ENCODE results near the gene CCNYL1.
A peak's percentile ranks its signal among the peaks of the same experiment; 100 is the strongest.
"Not testable (repeated sequence)": the region's sequence is repeated elsewhere in the genome, so short reads cannot be mapped to it uniquely, and the experiment has no call there.

The CCNYL1 gene

DNA sequence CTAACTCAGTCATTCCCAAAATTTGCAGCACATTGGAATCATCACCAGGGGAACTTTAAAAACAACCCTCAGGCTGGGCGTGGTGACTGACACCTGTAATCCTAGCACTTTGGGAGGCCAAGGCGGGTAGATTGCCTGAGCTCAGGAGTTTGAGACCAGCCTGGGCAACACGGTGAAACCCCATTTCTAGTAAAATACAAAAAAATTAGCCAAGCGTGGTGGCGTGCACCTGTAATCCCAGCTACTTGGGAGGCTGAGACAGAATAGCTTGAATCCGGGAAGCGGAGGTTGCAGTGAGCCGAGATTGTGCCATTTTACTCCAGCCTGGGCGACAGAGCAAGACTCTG lies 24.0 kb downstream of the CCNYL1 start:
- DNase-seq = not testable (repeated sequence)

DNA sequence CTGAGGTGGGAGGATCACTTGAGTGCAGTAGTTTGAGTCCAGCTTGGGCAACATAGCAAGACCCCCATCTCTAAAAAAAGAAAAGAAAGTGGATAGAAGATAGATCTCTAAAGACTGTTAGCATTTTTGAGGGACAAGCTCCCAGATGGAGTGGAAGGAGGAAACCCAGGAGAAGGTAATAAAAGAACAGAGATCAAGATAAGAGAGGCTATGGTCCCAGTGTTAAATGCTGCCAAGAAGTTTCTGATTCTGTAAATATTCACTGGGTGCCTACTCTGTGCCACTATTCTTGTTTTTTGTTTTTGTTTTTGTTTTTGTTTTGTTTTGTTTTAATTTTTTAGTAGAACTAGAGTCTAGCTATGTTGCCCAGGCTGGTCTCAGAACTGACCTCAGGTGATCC lies 32.1 kb downstream of the CCNYL1 start:
- no peak for DNase-seq

DNA sequence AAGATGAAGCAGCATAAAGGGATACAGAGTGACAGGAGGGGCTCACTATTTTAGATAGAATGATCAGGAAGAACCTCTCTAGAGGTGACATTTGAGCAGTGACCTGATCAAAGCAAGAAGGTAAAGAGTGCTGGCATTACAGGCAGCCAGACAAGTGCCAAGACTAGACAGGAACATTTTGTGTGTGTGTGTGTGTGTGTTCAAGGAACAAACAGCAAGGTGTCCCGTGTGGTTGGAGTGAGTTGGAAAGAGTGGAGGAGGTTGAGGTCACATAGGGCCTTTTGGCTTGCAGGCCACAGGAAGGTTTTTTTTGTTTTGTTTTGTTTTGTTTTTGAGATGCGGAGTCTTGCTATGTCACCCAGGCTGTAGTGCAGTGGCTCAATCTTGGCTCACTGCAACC lies 32.6 kb downstream of the CCNYL1 start:
- DNase-seq = no peak

DNA sequence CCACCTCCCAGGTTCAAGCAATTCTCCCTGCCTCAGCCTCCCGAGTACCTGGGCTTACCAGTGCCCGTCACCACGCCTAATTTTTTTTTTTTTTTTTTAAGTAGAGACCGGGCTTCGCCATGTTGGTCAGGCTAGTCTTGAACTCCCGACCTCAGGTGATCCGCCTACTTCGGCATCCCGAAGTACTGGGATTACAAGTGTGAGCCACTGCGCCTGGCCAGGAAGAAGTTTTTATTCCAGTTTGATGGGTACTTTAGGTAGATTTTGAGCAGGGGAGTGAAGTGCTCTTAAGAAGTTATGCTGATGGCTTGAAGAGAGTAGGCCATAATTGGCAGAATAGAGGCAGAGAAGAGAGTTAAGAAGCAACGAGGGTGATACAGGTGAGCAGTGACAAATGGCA lies 33.0 kb downstream of the CCNYL1 start:
- no peak for DNase-seq

DNA sequence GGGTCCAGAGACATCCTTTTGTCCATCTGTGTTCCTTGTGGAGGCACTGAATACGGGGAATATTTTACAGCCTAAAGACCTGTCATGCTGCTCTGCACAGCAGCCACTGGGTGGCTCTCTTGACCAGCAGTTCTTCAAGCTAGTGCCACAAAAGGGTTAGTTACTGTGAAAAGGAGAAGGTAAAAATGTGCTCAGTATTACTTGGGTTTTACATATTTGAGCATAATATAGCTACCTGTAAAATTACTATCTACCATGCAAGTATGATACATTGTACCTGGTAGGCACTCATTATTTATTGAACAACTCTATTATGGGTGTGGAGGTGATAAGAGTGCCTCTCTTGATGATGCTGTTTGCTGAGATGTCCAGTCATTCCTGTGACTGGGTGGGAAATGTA lies 34.7 kb downstream of the CCNYL1 start:
- no peak for DNase-seq

DNA sequence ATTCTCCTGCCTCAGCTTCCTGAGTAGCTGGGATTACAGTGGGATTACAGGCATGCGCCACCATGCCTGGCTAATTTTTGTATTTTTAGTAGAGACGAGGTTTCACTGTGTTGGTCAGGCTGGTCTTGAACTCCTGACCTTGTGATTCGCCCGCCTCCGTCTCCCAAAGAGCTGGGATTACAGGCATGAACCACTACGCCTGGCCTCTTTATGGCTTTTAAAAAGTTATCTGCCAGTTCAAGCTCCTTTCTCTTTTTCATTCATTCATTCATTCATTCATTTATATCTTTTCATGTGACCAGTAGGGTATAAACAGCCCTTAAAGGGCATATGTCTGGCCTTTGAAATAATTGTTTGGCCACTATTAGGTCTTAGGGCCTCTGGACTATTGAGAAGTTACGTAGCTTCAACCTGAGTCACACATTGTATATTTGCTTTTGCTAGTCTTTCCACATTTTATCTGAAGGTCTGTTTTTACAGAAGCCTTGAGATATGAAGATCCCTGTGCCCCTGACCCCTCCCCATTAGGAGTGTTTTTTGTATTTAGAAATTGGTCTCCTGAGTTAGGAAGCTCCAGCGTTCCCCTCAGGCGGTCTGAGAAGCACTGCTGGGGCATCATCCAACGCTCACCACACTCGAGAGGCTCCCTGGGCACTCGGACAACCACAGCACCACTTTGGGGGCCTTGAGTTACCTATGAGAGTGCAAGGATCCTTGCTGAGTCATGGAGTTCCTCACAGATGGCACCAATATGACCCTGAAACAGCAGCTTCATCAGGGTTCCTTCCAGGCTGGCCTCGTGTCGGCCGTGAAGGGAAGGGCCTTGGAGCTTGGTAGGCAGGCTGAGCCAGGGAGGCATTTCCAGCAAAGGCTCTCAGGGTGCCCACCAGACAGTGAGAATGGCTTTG lies 36.5 kb downstream of the CCNYL1 start:
- DNase-seq = no peak

DNA sequence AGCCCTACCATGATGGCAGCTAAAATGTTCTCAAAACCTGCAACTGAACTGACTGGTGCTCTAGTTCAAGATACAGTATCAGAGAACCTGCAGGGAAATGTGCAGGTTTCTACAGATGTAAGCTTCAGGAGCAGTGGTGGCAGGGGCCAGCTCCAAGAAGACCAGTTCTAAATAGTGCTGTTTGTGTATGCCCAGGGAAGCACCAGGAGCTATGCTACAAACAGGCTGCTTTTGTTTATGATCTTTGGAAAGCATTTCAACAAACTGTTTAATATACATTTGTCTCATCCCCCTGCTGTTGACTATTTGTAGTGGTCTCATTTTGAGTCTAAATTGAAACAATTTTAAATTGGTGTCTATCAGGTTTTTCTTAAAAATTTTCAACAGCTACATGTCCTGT lies 37.6 kb downstream of the CCNYL1 start:
- no peak for DNase-seq

DNA sequence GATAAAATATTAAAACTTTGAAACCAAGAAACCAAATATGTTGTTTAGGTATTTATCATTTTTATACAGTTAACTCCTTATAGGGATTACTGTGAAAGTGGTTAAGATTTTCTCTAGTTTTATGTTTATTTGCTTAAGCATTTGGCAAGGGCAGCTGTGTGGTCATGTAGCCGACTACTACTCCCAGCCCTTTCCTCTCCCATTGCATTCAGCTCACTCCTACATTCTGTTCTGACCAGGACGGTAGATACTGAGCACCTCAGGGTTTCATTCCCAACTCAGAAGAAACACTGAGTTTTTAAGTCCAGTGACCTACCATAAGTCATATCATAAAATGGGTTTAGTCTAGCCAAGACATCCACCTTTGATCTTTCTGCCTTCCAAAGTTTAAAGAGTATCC lies 38.4 kb downstream of the CCNYL1 start:
- no peak for DNase-seq

DNA sequence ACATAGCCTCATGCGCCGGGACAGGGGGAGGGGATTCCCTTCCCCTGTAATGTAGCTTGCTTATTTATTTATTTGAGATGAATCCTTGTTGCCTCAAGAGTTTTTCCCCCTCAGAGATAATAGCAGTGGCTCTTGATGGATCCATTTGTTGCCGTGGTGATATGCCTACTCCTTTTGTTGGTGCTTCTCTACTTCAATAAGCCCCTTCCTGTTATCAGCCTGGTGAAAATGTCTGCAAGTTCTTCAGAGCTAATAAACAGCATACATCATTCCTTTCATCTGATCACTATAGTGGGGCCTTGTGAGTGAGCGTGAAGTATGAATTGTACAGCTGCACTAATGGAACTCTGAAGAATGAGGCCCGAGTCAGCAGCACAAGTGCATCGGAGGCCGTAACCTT lies 38.9 kb downstream of the CCNYL1 start:
- DNase-seq = peak; percentile 46

DNA sequence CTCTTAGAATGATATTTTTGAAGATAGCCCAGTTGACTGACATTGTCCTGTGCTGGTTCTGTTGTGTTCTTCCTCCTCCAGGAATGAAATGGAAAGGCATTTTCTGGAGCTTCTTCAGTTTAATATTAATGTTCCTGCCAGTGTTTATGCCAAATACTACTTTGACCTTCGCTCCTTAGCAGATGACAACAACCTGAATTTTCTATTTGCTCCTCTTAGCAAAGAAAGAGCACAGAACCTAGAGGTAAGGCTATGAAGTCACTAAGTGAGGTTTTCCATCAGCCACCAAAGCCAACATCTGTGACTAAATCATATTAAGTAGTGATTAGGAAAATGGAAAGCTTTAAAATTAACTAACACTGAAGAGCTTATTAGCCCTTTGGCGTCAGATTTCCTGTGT lies 39.4 kb downstream of the CCNYL1 start:
- no peak for DNase-seq

DNA sequence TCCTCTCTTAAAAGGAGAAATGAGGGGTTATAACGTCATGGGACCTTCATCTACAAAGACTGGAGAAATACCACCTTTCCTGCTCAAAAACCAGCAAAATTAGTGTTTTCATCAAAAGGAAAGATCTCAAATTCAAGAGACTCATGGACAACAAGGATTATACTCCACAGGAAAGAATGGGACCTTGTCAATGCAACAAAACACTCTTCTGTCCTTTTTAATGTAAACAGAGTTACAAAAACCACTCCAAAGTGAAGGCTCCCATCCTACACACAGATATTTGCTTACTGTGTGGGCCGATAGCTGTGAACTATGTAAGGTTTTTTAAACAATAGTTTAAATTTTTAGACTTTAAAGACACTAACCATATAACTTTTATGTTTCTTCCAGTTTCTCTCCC lies 42.2 kb downstream of the CCNYL1 start:
- not testable (repeated sequence) for DNase-seq

DNA sequence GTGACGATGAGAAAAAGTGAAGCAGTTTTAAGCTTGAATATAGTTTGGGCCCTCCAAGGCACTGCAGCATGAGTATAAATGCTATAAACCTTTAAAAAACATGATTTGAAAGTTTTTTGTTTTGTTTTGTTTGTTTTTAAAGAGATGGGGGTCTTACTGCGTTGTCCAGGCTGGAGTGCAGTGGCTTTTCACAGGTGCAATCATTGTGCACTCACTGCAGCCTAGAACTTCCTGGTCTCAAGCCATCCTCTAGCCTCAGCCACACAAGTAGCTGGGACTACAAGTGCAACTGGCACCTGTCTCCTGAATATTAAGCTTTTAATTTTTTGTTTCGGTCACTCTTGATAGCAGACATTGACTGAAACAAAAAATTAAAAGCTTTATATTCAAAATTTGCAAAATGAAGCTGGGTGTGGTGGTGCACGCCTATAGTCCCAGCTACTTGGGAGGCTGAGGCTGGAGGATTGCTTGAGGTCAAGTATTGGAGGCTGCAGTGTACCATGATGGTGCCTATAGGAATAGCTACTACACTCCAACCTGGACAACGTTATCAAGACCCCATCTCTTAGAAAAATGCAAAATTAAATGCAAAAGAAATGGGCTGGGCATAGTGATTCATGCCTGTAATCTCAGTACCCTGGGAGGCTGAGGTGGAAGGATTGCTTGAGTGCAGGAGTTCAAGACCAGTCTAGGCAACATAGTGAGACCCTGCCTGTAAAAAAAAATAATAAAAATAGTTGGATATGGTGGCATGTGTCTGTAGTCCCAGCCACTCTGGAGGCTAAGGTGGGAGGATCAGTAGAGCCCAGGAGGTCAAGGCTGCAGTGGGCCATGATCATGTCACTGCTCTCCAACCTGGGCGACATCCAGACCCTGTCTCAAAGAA lies 43.3 kb downstream of the CCNYL1 start:
- no peak for DNase-seq

DNA sequence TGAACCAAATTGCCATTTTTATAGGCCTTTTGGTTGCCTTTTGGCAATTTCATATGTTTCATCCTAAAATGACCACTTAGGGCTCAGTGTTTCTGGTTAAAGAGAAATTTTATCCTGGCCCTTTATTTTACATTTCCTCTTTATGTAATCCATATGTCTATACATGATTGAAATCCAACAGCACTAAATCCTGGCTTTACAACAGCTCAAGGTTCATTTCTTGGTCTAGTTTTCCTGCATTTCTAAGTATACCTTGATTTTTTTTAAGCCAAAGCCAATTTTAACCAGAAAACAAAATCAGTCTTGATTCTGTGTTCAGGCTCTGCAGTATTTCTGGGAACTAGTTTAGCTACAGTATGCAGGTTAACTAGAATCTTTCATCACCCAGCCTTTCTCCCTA lies 46.6 kb downstream of the CCNYL1 start:
- DNase-seq = no peak

DNA sequence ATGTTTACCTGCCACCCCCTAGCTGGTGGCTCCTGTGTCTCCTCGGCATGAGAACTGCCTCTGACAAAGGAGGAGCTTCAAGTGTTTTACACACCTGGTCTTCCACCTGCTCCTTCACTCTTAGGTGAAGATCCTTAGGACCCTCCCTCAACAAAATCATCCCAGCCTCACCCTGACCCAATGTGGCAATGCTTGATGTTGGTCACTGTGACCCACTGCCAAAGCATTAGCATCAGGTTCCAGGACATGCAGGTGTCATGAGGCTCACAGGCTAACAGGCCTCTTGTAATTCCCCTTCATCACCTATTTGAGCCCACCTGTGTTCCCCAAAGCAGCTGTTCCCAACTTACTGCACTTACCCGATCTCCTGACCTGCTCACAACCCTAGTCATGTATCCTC lies 48.5 kb downstream of the CCNYL1 start:
- no peak for DNase-seq

DNA sequence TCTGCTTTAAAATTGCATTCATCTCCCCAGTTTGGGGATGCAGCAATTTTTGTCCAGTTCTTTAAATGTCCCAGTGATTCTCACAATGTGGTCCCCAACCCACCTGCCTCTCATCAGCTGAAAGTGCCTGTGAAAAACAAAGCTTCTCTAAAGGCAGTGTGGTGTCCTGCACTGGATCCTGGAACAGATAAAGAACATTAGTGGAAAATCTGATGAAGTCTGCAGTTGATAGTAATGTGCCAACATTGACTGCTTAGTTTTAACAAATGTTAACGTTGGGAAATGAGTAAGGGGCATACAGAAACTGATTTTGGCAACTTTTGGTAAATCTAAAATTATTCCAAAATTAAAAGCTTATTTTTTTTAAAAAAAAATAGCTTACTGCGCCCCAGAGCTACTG lies 49.0 kb downstream of the CCNYL1 start:
- no peak for DNase-seq

DNA sequence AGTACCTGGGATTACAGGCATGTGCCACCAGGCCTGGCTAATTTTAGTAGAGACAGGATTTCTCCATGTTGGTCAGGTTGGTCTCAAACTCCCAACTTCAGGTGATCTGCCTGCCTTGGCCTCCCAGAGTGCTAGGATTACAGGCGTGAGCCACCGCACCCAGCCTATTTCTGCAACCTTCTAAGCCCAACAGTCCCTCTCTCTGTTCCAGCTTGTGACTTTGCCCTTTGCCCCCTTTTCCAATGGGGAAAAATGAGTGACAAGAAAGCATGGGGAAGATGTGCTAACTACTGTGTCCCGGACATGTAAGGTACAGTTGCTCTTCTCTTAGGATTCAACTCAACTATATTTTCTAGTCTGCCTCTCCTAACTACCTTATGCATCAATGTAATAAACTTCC lies 50.0 kb downstream of the CCNYL1 start:
- DNase-seq = not testable (repeated sequence)

DNA sequence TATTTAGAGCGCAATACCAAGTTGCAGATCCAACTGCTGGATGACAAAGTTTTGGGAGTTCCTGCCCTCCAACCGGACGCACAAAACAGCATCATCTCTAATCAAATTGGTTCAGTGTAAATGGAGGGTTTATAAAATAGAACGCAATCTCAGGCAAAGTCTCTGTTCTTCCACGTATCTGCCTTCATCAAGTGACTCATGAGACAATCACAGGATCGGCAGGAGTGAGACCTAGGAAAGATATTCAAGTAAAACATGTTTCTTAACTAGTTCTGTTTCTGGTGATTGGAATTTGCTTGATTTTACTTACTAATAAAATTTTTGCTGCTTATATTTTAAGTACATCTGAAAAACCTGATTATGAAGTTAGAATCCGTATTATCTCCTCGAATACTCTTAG lies 50.7 kb downstream of the CCNYL1 start:
- DNase-seq = no peak

DNA sequence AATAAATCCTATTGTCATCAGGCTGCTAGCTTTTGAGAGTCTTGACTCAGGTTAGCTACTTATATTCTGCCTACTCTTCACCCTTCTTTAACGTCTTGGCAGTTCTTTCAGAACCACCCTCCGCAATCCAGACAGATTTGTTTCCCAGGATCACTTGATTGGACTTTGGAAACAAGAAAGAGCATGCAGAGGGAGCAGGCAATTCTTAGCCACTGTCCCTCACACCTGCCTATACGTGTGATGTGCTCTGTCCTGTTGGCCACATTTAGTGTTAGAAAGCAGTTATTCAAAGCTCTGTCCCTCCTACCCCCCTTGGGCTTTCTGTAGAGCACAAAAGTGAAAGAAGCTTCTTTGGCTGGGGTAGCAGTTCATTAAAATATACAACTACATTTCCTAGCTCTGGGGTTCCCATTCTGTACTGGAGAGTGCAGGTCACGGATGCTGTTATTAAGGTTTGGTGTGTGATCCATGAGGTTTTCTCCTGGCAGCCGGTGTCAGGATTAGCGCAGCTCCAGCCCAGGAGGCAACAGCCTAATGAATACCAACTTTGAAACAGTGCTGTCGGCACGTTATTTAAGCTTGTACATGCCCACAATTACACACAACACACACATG lies 52.0 kb downstream of the CCNYL1 start:
- no peak for DNase-seq

DNA sequence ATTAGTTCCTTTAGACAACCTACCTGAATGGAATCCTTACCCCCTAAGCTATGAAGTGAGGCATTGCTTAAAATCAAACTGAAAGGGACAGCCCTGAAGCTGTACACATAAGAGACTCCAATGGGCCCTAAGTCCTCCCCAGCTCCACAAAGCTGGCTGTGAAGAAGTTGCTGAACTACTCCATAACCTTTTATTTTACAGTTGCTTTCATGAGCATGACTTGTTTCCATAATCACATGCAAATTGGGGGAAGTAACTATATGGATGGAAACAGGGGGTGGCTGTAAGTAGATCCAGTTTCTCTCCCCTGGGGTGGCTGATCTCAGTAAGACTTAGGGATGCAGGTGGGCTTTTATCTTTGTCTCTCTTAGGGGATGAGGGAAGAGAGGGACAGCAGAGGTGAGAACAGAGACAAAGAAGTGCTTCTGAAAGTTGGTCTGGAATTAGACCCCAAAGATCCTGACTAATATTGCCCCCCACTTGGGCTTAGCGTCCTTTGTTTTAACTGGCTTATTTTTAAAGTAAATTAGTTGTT lies 52.7 kb downstream of the CCNYL1 start:
- DNase-seq = no peak

DNA sequence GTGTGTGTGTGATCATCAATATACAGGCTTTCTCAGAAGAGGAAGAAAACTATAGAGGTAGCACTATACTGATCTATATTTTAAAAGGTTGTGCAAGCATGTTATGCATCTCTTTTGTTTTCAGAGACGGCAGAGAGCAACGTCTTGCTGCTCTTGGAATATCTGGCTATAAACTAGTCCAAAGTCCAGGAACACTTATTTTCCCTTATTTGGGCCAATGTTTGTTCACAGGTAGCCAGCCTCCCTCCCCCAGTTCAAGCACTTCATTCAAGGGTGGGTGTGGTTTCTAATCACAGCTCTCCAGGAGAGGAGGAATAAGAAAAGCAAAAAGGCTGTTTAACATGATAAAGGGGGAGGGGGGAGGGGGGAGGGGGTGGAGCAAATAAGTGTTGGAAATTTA lies 54.1 kb downstream of the CCNYL1 start:
- DNase-seq = no peak

DNA sequence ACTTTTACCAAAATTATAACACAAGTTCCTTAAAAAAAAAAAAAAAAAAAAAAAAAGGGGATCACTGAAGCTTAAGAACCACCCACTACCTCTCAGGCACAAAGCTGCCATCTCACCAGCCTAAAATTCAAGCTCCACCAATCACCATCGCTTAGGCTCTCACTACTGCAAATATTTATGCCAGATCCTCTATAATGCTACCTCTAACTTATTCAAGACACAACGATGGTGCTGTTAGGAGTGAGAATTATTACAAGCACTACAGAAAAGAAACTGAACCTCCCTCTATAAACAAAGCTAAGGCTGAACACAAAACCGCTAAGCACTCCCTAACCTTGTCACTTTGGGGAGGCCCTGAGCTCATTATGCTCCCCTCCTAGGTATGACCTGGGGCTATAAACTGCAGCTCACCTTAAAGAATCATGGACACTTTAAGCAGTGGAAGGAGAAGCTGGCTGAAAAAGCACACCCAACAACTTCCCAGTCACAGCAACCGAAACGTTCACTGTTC lies 54.7 kb downstream of the CCNYL1 start:
- no peak for DNase-seq

DNA sequence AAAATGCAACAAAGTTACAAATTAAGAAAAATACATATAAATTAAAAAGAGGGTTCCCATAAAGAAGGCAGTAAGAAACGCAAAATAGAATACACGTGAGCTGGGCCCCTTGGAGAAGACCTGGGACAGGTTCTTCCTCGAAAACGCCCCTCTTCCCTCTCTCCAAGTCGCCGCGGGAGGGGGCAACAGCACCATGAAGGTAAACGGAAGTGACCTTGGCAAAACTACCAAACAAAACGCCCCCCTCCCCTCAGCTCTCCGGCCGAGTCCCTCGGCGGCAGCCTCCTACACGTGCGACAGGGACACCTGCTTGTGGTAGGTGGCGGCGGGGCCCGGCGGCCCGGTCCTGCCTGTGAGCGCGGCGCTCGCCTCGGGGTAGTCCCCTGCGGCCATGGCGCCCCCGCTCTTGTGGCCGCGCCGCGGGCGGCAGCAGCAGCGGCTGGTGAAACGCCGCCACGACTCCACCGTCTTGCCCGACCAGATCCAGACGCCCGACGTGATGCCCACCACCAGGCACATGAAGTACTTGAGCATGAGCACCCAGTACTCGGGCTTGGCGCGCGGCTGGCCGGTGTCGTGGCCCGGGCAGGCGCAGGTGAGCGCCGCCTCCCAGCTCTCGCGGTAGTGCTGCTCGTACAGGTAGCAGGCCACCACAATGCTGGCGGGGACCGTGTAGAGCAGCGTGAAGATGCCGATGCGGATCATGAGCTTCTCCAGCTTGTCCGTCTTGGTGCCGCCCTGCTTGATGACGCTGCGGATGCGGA lies 55.4 kb downstream of the CCNYL1 start:
- no peak for DNase-seq

All from NCI-H1417 treated with DMSO at 0.1 percent for 48 hours (cell line).